HG03108 (cell line): Measurements from ENCODE around the gene ENAH.

ENCODE experiments used
- ATAC-seq: cut with Tn5 transposase; IDR thresholded peaks from one replicate; pipeline ENCODE4 v1.9.1; 2021; ENCODE audit warnings: moderate library complexity; ENCODE audit not compliant: unreplicated experiment

The ENAH gene

GRCh38 chr1:225461533-225462428 lies 191.1 kb downstream of the ENAH start:
- no peak for ATAC-seq

- ATAC-seq: no peak
These were observed 192.0 kb downstream of the ENAH start for GRCh38 chr1:225460737-225461532.

GRCh38 chr1:225460021-225460736 lies 192.7 kb downstream of the ENAH start:
- no peak for ATAC-seq

- ATAC-seq: no peak
These were observed 194.7 kb downstream of the ENAH start for GRCh38 chr1:225458222-225458631.

GRCh38 chr1:225454733-225455132 lies 198.2 kb downstream of the ENAH start:
- ATAC-seq: no peak

- ATAC-seq: no peak
These were observed 198.9 kb downstream of the ENAH start for GRCh38 chr1:225453797-225454648.

GRCh38 chr1:225451840-225452515 lies 200.9 kb downstream of the ENAH start:
- no peak for ATAC-seq

- ATAC-seq: no peak
These were observed 201.6 kb downstream of the ENAH start for GRCh38 chr1:225451340-225451739.

GRCh38 chr1:225450491-225451191 lies 202.3 kb downstream of the ENAH start:
- no peak for ATAC-seq

- no peak for ATAC-seq
These were observed 203.1 kb downstream of the ENAH start for GRCh38 chr1:225449774-225450173.

- ATAC-seq: no peak
These were observed 203.7 kb downstream of the ENAH start for GRCh38 chr1:225449261-225449660.

- no peak for ATAC-seq
These were observed 204.6 kb downstream of the ENAH start for GRCh38 chr1:225448146-225448805.

GRCh38 chr1:225447650-225448089 lies 205.3 kb downstream of the ENAH start:
- no peak for ATAC-seq

GRCh38 chr1:225446981-225447615 lies 205.8 kb downstream of the ENAH start:
- no peak for ATAC-seq

- no peak for ATAC-seq
These were observed 206.3 kb downstream of the ENAH start for GRCh38 chr1:225446595-225446960.

GRCh38 chr1:225445639-225446594 lies 207.0 kb downstream of the ENAH start:
- no peak for ATAC-seq

- no peak for ATAC-seq
These were observed 210.8 kb downstream of the ENAH start for GRCh38 chr1:225442123-225442505.
